ENCODE data around the gene DNAH1. TPM values are rescaled to one million over a fixed set of nuclear protein-coding genes. Genes with fewer than 3 reads are reported as not detected.
A peak's percentile ranks its signal among the peaks of the same experiment; 100 is the strongest.

Gene DNAH1
- total and polyA plus RNA-seq, 3 donors from 2014 or later = 40.0 to 50.4 (median 49.1) TPM

DNA sequence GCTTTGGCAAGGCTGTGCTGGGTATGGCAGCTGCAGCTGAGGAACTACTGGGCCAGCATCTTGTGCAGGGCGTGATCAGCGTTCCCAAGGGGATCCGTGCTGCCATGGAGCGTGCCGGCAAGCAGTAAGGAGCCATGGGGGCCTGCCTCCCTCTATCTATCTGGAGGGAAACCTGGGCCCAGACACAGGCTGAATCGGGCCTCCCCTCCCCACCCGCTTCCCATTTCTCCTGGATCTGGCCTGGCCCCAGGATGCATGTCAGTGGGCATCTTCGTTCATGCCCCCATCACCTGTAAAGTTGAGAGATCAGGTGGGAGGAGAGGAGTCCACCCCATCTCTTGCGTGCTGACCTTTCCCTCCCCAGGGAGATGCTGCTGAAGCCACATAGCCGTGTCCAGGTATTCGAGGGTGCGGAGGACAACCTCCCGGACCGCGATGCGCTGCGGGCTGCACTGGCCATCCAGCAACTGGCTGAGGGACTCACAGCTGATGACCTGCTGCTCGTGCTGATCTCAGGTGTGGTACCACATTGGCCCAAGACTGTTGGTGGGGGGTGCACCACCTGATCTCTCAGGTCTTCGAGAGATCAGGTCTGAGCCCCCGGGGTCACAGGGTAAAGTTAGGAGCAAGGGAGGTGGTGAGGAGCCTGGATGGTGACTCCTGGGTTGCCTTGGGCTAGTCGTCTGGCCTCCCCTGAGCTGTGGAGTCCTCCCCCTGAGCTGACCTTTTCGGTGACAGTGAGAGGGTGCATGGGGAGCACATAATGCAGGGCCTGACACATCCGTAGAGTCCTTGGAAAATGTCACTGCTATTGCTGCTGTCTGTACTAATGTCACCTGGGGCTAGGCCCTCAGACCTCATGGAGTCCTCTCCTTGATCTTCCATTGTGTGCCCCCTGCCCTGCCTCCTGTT is 25.3 kb upstream of the DNAH1 start:
- no peaks in the 10 kb centered on the region for H3K27me3 ChIP-seq
- H3K36me3 ChIP-seq (ENCODE audit: low read depth, missing control alignments) = no peaks in the 10 kb centered on the region
- WGBS, 2 donors = 86 to 89% methylated on average over 20 to 23 of the region's 23 CpGs
- DNase-seq = no peak
- H3K27ac ChIP-seq = no peak overlapping the region
- TF ChIP-seq, protein P1, sequence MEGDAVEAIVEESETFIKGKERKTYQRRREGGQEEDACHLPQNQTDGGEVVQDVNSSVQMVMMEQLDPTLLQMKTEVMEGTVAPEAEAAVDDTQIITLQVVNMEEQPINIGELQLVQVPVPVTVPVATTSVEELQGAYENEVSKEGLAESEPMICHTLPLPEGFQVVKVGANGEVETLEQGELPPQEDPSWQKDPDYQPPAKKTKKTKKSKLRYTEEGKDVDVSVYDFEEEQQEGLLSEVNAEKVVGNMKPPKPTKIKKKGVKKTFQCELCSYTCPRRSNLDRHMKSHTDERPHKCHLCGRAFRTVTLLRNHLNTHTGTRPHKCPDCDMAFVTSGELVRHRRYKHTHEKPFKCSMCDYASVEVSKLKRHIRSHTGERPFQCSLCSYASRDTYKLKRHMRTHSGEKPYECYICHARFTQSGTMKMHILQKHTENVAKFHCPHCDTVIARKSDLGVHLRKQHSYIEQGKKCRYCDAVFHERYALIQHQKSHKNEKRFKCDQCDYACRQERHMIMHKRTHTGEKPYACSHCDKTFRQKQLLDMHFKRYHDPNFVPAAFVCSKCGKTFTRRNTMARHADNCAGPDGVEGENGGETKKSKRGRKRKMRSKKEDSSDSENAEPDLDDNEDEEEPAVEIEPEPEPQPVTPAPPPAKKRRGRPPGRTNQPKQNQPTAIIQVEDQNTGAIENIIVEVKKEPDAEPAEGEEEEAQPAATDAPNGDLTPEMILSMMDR (IDR thresholded peaks at IDR 0.05) = no peak
- no peak for TF ChIP-seq POLR2A (IDR thresholded peaks at IDR 0.05)
- intact Hi-C loops (cut with DNase I; ENCODE audit: low total_unique reads) = loop anchor here (5.0 kb wide), 1 partner anchor 51 kb away; no protein-coding TSS in a partner anchor
- H3K9me3 ChIP-seq = no peaks in the 10 kb centered on the region
- H3K4me1 ChIP-seq = peaks cover 18% of the 10 kb centered on the region
- no peak overlapping the region for H3K4me3 ChIP-seq

DNA sequence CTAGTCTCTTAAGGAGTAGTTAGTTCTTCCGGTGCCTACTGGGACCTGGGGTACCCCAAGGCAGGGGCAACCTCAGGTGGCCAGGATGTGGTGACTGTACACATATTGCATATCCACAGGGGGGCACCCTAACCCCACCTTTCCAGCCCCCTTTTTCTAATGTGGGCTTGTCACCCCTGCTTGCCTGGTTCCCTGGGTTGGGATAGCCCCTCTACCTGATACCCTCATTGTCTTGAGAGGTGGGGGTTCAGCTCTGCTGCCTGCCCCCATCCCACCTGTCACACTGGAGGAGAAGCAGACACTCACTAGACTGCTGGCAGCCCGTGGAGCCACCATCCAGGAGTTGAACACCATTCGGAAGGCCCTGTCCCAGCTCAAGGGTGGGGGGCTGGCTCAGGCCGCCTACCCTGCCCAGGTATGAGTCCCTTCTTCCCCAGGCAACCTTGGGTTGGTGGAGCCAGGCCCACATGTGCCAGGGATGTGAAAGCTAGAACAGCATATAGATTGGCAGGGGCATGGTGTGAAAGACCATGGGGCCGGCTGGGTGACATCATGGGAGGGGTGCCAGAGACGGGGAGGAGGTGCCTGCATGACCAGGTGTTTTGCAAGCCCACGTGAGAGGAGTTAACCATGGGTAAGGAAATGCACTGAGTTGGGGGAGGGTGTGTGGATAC is 24.5 kb upstream of the DNAH1 start:
- TF ChIP-seq, protein P1 (IDR thresholded peaks at IDR 0.05) = peak in 1 of 3 experiments; percentile 7
- TF ChIP-seq POLR2A (IDR thresholded peaks at IDR 0.05) = no peak
- Histone ChIP-seq H3K9me3 (no peaks in the 10 kb centered on the region), H3K4me3 (no peak overlapping the region), H3K27ac (no peak overlapping the region), H3K4me1 (peaks cover 16% of the 10 kb centered on the region), H3K36me3 (ENCODE audit: low read depth, missing control alignments) (no peaks in the 10 kb centered on the region), H3K27me3 (no peaks in the 10 kb centered on the region)
- WGBS, 2 donors = 77 to 88% methylated on average over 7 of the region's 7 CpGs
- DNase-seq = no peak
- intact Hi-C loops (cut with DNase I; ENCODE audit: low total_unique reads) = loop anchor here (5.0 kb wide), 1 partner anchor 51 kb away; no protein-coding TSS in a partner anchor

DNA sequence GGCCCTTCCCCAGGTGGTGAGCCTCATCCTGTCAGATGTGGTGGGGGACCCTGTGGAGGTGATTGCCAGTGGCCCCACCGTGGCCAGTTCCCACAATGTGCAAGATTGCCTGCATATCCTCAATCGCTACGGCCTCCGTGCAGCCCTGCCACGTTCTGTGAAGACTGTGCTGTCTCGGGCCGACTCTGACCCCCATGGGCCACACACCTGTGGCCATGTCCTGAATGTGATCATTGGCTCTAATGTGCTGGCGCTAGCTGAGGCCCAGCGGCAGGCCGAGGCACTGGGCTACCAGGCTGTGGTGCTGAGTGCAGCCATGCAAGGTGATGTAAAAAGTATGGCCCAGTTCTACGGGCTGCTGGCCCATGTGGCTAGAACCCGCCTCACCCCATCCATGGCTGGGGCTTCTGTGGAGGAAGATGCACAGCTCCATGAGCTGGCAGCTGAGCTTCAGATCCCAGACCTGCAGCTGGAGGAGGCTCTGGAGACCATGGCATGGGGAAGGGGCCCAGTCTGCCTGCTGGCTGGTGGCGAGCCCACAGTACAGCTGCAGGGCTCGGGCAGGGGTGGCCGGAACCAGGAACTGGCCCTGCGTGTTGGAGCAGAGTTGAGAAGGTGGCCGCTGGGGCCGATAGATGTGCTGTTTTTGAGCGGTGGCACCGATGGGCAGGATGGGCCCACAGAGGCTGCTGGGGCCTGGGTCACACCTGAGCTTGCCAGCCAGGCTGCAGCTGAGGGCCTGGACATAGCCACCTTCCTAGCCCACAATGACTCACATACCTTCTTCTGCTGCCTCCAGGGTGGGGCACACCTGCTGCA is 23.7 kb upstream of the DNAH1 start:
- H3K4me1 ChIP-seq = peaks cover 14% of the 10 kb centered on the region
- intact Hi-C loops (cut with DNase I; ENCODE audit: low total_unique reads) = loop anchor here (5.0 kb wide), 1 partner anchor 50 kb away; no protein-coding TSS in a partner anchor
- no peak for DNase-seq

More for the DNA sequence above, 23.7 kb upstream of the DNAH1 start:
- no peak for TF ChIP-seq POLR2A (IDR thresholded peaks at IDR 0.05)
- TF ChIP-seq, protein P1 (IDR thresholded peaks at IDR 0.05) = no peak
- 92 to 94% methylated on average over 8 to 13 of the region's 20 CpGs for WGBS, 2 donors
- Histone ChIP-seq H3K27me3 (no peaks in the 10 kb centered on the region), H3K36me3 (ENCODE audit: low read depth, missing control alignments) (no peaks in the 10 kb centered on the region), H3K9me3 (no peaks in the 10 kb centered on the region), H3K4me3 (no peak overlapping the region), H3K27ac (no peak overlapping the region)

All from testis (tissue), 3 donors.